HepG2 (cell line): ENCODE results near the gene NUDT3. TPM values are rescaled to one million over a fixed set of nuclear protein-coding genes. Genes with fewer than 3 reads are reported as not detected.

Experiments
- AKAP8 ChIP-seq: sonication (generic); formaldehyde crosslinking; IDR thresholded peaks from 2 replicates; pipeline ENCODE4 v1.5.1; 2020; ENCODE audit warnings: mild to moderate bottlenecking, missing genetic modification reagents
- BRD4 ChIP-seq: sonication (generic); formaldehyde crosslinking; IDR thresholded peaks from 2 replicates; pipeline ENCODE4 v1.4.0; 2020; ENCODE audit warnings: missing genetic modification reagents
- FLYWCH1 ChIP-seq: sonication (generic); formaldehyde crosslinking; IDR thresholded peaks from 2 replicates; pipeline ENCODE4 v1.8.1; 2023; ENCODE audit warnings: mild to moderate bottlenecking, missing genetic modification reagents
- FOXJ3 ChIP-seq: sonication (generic); formaldehyde crosslinking; IDR thresholded peaks from 2 replicates; pipeline ENCODE4 v1.4.0; 2020; ENCODE audit warnings: missing genetic modification reagents, mild to moderate bottlenecking, borderline replicate concordance
- GFI1 ChIP-seq: sonication (generic); formaldehyde crosslinking; IDR thresholded peaks from 2 replicates; pipeline ENCODE4 v1.5.0; 2020; ENCODE audit warnings: missing genetic modification reagents, mild to moderate bottlenecking, borderline replicate concordance
- ISL2 ChIP-seq: sonication (generic); formaldehyde crosslinking; IDR thresholded peaks from 2 replicates; pipeline ENCODE4 v1.5.0; 2020; ENCODE audit warnings: missing genetic modification reagents
- KDM2A ChIP-seq: sonication (generic); formaldehyde crosslinking; IDR thresholded peaks from 2 replicates; pipeline ENCODE4 v1.4.0; 2020; ENCODE audit warnings: low read depth, missing genetic modification reagents, borderline replicate concordance
- PHF20 ChIP-seq: sonication (generic); formaldehyde crosslinking; IDR thresholded peaks from 2 replicates; pipeline ENCODE4 v1.5.0; 2020; ENCODE audit warnings: mild to moderate bottlenecking, missing genetic modification reagents
- REST ChIP-seq, 2 experiments: IDR thresholded peaks; 2 replicates each; pipeline ENCODE4 v1.6.1; 2011 to 2012; ENCODE audit warnings: low read length in 2 of 2, borderline replicate concordance in 1 of 2, low read depth in 1 of 2, mild to moderate bottlenecking in 1 of 2, moderate library complexity in 1 of 2
- SMARCE1 ChIP-seq: fragments of 450-650 bp; IDR thresholded peaks from 2 replicates; pipeline ENCODE4 v1.6.1; 2017; ENCODE audit warnings: borderline replicate concordance
- SRSF1 ChIP-seq: fragments of 200-400 bp; formaldehyde crosslinking; optimal IDR thresholded peaks from 2 replicates; pipeline ENCODE3; 2017; ENCODE audit warnings: mild to moderate bottlenecking, low read depth, low read length, moderate library complexity
- THYN1 ChIP-seq: sonication (generic); formaldehyde crosslinking; IDR thresholded peaks from 2 replicates; pipeline ENCODE4 v1.8.1; 2023; ENCODE audit warnings: low read depth, mild to moderate bottlenecking, moderate library complexity, missing genetic modification reagents, borderline replicate concordance
- ZNF260 ChIP-seq: sonication (generic); formaldehyde crosslinking; IDR thresholded peaks from 2 replicates; pipeline ENCODE4 v1.4.0; 2020; ENCODE audit warnings: missing genetic modification reagents, low read depth, mild to moderate bottlenecking, borderline replicate concordance
- ZNF850 ChIP-seq: sonication (generic); formaldehyde crosslinking; conservative IDR thresholded peaks from 2 replicates; pipeline ENCODE4 v1.9.0; 2021; ENCODE audit warnings: mild to moderate bottlenecking, missing genetic modification reagents
- polyA plus RNA-seq, 8 experiments: library from polyadenylated mRNA; depleted of rRNA in 3 of 8; stranded (reverse) in 7 of 8; unstranded in 1 of 8; fragments of >200 nt; fragmentation: Illumina TruSeq in 4 of 8; extraction: Trizol in 4 of 8; gene quantifications; 2 replicates each; pipeline versions ENCODE4 v1.2.1 to v1.2.3, GENCODE V29; 2011 to 2016; ENCODE audit warnings: low read depth in 4 of 8, missing spikeins in 1 of 8, mixed read lengths in 1 of 8; ENCODE audit not compliant: insufficient read depth in 1 of 8
- total RNA-seq, 5 experiments: library from RNA; depleted of rRNA; stranded (reverse); fragments of >200 nt; fragmentation: Illumina TruSeq; extraction: Trizol; gene quantifications; 2 replicates each; pipeline ENCODE4 v1.2.3, GENCODE V29; 2016; ENCODE audit warnings: low read depth in 1 of 5
- TF ChIP-seq, protein P1 (sequence below): sonication (generic); formaldehyde crosslinking; IDR thresholded peaks from 2 replicates; pipeline ENCODE4 v1.4.0; 2020; ENCODE audit warnings: mild to moderate bottlenecking, missing genetic modification reagents
- TF ChIP-seq, protein P2 (sequence below): sonication (generic); formaldehyde crosslinking; IDR thresholded peaks from 2 replicates; pipeline ENCODE4 v1.5.0; 2020; ENCODE audit warnings: missing genetic modification reagents, mild to moderate bottlenecking, borderline replicate concordance

Gene NUDT3
- total and polyA plus RNA-seq, 2 of the 13 experiments (the other 11 are each of a cell fraction or from before 2014, with no cell fraction given): 20.2 to 20.6 TPM

GRCh38 chr6:34390531-34391472, 1.7 kb downstream of the NUDT3 start (continued):
- no peak for TF ChIP-seq SRSF1
- 0 out of 2 replicates have a peak, but pooled peaks have one; percentile 9 for TF ChIP-seq GFI1 (CRISPR knock-in tag)
- no peak for TF ChIP-seq SMARCE1
- no peak for TF ChIP-seq ZNF850 (CRISPR knock-in tag)
- no peak for TF ChIP-seq KDM2A (CRISPR knock-in tag)
- TF ChIP-seq PHF20 (CRISPR knock-in tag): no peak
- no peak for TF ChIP-seq AKAP8
- TF ChIP-seq, protein P1, sequence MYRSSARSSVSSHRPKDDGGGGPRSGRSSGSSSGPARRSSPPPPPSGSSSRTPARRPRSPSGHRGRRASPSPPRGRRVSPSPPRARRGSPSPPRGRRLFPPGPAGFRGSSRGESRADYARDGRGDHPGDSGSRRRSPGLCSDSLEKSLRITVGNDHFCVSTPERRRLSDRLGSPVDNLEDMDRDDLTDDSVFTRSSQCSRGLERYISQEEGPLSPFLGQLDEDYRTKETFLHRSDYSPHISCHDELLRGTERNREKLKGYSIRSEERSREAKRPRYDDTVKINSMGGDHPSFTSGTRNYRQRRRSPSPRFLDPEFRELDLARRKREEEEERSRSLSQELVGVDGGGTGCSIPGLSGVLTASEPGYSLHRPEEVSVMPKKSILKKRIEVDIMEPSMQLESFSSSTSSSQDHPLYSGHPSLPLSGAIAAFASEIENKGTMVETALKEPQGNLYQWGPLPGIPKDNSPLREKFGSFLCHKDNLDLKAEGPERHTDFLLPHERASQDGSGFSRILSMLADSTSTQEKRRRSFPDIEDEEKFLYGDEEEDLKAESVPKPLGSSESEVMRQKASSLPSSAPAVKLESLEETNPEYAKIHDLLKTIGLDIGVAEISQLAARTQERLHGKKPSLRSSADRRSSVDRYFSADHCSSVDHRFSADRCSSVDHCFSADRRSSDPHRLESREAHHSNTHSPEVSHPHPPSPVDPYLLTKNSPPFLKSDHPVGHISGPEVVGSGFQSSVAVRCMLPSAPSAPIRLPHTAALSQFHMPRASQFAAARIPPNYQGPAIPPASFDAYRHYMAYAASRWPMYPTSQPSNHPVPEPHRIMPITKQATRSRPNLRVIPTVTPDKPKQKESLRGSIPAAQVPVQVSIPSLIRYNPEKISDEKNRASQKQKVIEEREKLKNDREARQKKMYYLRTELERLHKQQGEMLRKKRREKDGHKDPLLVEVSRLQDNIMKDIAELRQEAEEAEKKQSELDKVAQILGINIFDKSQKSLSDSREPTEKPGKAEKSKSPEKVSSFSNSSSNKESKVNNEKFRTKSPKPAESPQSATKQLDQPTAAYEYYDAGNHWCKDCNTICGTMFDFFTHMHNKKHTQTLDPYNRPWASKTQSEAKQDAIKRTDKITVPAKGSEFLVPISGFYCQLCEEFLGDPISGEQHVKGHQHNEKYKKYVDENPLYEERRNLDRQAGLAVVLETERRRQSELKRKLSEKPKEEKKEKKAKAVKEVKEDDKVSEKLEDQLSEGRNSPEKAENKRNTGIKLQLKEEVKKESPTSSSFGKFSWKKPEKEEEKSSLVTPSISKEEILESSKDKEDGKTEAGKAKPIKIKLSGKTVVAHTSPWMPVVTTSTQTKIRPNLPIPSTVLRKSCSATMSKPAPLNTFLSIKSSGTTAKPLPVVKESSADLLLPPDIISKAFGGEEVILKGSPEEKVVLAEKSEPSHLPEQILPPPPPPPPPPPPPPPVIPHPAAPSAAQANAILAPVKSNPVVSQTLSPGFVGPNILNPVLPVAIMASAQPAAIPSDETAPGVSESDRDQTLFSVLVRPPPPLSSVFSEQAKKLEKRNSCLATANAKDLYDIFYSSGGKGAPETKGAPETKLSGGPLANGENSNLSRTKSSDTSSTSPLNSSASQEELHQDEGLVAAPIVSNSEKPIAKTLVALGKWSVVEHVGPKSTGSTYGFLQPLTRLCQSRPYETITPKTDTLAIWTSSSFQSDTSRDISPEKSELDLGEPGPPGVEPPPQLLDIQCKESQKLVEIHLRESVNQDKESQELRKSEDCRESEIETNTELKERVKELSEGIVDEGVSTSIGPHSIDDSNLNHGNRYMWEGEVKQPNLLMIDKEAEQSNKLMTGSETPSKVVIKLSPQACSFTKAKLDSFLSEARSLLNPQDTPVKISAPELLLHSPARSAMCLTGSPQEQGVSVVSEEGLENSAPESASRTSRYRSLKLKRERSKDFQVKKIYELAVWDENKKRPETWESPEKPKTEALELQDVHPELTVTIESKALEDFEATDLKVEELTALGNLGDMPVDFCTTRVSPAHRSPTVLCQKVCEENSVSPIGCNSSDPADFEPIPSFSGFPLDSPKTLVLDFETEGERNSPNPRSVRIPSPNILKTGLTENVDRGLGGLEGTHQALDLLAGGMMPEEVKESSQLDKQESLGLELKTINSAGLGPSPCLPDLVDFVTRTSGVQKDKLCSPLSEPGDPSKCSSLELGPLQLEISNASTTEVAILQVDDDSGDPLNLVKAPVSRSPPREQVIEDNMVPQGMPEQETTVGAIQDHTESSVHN (CRISPR knock-in tag): no peak
- no peak for TF ChIP-seq ZNF260
- no peak for TF ChIP-seq THYN1 (CRISPR knock-in tag)
- TF ChIP-seq, protein P2, sequence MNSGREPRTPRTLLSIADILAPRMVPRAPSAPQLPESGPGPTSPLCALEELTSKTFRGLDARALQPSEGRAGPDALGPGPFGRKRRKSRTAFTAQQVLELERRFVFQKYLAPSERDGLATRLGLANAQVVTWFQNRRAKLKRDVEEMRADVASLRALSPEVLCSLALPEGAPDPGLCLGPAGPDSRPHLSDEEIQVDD (CRISPR knock-in tag): no peak
- no peak for TF ChIP-seq BRD4 (CRISPR knock-in tag)
- TF ChIP-seq FOXJ3: no peak
- TF ChIP-seq ISL2: no peak
- TF ChIP-seq FLYWCH1 (CRISPR knock-in tag): no peak
- peak in 1 of 2 experiments; percentile 80; a peak in 1 of 4 replicates for TF ChIP-seq REST (IDR thresholded peaks at IDR 0.05; ENCODE audit: borderline replicate concordance in 1 of 2, low read depth in 1 of 2, low read length in 2 of 2)
